GM19463 (cell line): ENCODE results near the gene GPRC6A.

Experiments
- ATAC-seq: cut with Tn5 transposase; IDR thresholded peaks from one replicate; pipeline ENCODE4 v1.9.1; 2021; ENCODE audit warnings: mild to moderate bottlenecking, moderate library complexity; ENCODE audit not compliant: unreplicated experiment

GPRC6A gene

DNA sequence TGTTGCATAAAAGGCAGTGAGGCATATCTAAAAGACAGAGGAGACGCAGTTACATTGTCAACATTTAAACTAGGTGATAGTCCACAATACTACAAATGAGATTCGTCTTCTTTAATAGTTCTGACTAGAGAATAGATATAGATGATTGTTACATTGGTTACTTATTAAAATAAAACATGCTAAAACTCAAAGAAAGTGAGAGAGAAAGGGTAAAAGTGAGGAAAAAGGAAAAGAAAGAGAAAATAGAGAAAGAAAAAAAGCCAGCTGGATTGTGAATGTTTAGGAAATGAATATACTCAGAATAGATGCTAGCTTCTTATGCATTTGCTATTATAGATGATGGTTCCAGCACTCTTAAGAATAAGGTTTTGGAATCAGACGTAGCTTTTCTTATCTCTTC is 35.7 kb downstream of the GPRC6A start:
- ATAC-seq: no peak

DNA sequence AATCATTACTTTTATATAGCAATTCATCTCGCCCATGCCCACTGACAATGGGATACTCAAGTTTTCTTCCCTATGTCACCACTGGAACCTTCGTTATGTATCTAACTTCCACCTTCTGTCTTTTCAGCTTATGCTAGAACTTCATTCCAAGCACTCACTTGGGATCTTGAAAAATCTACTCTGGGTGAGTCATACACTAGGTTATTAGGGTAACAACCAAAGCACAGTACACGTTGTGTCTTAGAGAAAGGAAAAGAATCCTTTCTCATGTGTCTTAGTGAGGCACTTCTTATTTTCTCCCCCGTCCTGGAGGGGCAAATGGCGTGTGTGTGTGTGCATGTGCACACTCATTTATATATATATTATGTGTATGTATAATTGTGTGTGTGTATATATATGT is 45.0 kb downstream of the GPRC6A start:
- ATAC-seq: no peak

DNA sequence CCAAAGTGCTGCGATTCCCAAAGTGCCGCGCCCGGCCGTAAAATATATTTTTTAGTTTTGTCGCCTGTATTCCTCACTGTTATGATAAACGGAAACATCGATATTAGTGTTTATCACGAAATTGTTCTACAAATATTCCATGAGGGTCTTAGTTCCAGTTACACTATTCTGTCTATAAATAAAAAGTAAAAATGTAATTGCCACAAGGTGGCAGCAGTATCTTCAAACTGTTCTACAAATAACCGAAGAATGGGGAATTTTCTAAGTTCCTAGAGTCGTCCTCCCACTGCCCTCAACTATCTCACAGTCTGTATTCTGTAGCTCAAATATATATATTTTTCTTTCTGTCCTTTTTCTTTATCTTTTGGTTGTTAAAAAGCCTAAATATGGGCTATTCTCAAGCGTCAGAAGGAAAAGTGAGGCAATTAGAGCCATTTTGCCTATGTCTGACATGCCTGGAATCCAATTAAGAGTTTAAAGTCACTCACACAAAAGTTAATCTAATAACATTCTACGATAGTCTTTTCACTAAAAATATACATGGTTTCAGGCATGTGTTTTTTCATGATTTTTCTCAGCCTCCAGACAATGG is 49.2 kb downstream of the GPRC6A start:
- peak; percentile 80 for ATAC-seq

DNA sequence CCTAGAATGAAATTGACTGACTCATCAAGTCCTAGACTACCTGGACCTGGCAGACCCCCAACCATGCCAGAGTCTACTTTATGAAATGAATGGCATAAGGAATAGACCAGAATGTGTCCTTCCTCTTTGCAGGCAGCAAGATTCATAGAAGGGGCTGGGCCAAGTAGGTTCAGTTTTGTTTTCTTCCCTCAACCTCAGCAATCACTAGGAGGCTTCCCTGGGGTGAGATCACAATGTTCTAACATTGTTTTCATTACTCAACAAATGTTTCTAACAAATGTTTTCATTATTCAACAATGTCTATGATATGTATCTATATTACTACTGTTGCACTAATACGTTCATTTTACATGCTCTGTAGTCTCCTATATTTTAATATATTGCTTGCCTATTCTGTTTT is 55.0 kb downstream of the GPRC6A start:
- no peak for ATAC-seq

GRCh38 chr6:116772450-116772849 is 56.4 kb downstream of the GPRC6A start:
- no peak for ATAC-seq

GRCh38 chr6:116767715-116768114 is 61.2 kb downstream of the GPRC6A start:
- ATAC-seq: no peak

DNA sequence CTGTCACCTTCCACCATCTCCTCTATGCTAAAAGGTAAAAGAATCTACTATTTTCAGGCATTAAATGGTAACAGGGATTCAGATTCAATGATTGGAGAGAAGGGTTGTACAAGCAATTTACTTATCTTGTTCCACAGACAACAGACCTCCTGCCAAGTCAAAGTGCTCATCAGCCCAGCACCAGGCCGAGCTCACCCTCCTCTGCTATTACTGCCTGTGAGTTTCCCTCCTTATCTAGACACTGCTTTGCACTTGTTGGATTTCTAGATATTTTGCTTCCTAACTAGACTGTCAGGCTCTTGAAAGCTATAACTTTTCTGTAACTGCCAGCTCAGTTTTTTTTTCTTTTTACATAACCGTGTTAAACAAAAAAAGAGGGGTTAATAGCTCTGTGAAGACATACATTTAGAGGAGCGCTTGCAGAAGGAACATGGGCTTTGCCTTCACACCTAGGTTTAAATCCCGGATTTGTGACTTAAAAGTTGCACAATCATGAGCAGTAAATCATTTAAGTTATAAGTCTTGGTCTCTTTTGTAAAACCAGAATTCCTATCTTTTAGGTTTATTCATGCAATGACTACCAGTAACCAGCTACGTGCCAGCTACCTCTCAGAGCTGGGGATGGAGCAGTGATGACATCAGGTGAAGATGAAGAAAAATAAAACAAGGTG is 62.2 kb downstream of the GPRC6A start:
- ATAC-seq: no peak

- no peak for ATAC-seq
Observed at GRCh38 chr6:116764961-116765841, 63.7 kb downstream of the GPRC6A start, which contains the start of gene FAM162B. FAM162B (minus strand) TSS chr6:116765719; CDS start chr6:116765576, 143 bp downstream.

DNA sequence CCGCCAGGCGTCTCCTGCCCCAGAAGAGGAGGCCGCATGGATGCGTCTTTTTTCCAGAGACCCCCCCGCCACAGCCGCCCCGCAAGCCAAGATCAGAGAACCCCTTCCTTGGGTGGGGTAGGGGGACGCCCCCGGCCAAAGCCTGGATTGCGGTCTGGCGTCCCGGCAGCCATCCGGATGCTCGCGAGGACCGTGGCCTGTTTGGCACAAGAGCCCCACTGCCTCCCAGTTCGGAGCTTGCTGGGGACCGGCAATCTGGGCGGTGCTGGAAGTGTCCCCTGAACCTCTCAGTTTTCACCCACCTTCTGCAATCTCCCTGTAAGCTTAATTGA is 64.3 kb downstream of the GPRC6A start:
- no peak for ATAC-seq

DNA sequence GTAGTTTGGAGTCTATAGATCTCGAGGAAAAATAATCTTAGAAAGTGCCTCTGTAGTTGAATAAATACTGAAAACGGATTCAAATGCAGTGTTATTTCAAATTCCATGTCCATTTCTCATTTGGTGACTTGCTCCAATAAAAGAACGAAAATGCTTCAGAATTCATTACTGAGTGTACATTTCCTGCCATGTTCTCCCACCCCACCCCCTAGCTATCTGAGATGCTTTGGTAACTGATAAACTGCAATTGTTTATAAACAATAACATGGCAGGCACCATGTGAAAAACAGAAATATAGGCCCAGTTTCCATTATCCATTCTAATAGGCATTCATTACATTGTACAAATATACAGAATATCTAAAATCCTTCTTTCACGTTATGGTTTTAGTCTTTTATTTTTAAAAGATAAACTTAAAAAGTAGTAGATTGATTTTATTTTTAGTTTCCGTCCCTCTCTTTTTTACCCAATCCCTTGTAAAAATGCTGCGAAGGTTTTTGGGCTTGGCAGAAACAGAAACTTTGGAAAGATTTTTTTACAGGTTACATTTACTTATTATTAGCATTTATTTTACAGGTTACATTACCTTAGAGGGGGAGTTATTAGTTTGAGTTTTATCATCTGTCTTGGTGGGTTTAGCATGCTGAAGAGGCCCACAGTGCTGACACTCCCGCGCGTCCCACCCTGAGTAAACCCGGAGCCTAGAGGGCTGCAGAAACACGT is 64.8 kb downstream of the GPRC6A start:
- ATAC-seq: no peak

- no peak for ATAC-seq
Observed at GRCh38 chr6:116763048-116763447, 65.8 kb downstream of the GPRC6A start.

DNA sequence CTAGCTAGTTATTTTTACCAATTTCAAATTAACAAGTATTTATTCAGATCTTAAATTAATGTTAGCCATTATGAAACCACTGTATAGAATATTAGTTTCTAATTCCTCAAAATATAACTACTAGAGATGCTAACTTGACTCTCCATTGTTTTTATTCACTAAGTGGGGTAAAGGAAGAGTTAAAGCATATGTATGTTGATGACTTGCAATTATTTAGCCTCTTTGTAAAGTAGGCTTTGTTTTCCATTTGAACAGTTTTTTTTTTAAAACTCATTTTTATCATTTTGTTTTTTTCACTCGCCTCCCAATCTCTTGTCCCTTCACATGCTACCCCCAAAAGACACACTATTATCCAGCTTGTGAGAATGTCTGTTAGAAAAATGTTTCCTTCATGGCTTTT is 66.6 kb downstream of the GPRC6A start:
- ATAC-seq: no peak

- no peak for ATAC-seq
Observed at GRCh38 chr6:116761779-116762178, 67.1 kb downstream of the GPRC6A start.

DNA sequence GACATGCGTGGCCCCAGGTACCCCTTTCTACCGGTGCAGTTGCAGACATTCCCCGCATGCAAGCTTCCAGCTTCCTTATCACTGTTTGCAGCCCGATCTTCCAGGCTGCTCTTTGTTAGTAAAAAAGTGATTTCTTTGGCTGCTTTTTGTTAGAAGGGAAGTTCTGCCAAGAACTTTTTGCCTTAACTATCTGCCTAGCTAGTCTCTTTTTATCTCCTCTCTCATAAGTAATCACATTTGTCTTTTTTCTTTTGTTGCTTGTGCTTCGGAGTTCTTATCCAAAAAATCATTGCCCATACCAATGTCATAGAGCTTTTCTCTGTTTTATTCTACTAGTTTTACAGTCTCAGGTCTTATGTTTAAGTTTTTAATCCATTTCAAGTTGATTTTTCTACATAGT is 83.7 kb downstream of the GPRC6A start:
- ATAC-seq: no peak
